AG09319 (cell line): ENCODE measurements around the gene B3GALNT1.
A peak's percentile ranks its signal among the peaks of the same experiment; 100 is the strongest.
"Not testable (repeated sequence)": the region's sequence is repeated elsewhere in the genome, so short reads cannot be mapped to it uniquely, and the experiment has no call there.

Experiments
- DNase-seq: peaks from one replicate; pipeline ENCODE4 v3.0.0-alpha.2; 2010; ENCODE audit warnings: low read depth; ENCODE audit errors: extremely low read depth
- TF ChIP-seq, protein P1 (sequence below): IDR thresholded peaks from 2 replicates; pipeline ENCODE4 v1.5.1; 2011; ENCODE audit warnings: low read depth, mild to moderate bottlenecking, inconsistent platforms, low read length, moderate library complexity

Gene B3GALNT1

GRCh38 chr3:161049683-161050248 is 55.4 kb downstream of the B3GALNT1 start:
- TF ChIP-seq, protein P1, sequence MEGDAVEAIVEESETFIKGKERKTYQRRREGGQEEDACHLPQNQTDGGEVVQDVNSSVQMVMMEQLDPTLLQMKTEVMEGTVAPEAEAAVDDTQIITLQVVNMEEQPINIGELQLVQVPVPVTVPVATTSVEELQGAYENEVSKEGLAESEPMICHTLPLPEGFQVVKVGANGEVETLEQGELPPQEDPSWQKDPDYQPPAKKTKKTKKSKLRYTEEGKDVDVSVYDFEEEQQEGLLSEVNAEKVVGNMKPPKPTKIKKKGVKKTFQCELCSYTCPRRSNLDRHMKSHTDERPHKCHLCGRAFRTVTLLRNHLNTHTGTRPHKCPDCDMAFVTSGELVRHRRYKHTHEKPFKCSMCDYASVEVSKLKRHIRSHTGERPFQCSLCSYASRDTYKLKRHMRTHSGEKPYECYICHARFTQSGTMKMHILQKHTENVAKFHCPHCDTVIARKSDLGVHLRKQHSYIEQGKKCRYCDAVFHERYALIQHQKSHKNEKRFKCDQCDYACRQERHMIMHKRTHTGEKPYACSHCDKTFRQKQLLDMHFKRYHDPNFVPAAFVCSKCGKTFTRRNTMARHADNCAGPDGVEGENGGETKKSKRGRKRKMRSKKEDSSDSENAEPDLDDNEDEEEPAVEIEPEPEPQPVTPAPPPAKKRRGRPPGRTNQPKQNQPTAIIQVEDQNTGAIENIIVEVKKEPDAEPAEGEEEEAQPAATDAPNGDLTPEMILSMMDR = no peak
- no peak for DNase-seq

- DNase-seq = no peak
- TF ChIP-seq, protein P1 = no peak
Measured at GRCh38 chr3:161043336-161044035, 61.7 kb downstream of the B3GALNT1 start.

- TF ChIP-seq, protein P1 = no peak
- DNase-seq = no peak
Measured at GRCh38 chr3:161042023-161042501, 63.1 kb downstream of the B3GALNT1 start.

GRCh38 chr3:161038725-161039124 is 66.4 kb downstream of the B3GALNT1 start:
- no peak for DNase-seq
- TF ChIP-seq, protein P1 = no peak

- DNase-seq = peak; percentile 66
- TF ChIP-seq, protein P1 = no peak
Measured at GRCh38 chr3:161035711-161036110, 69.4 kb downstream of the B3GALNT1 start.

DNA sequence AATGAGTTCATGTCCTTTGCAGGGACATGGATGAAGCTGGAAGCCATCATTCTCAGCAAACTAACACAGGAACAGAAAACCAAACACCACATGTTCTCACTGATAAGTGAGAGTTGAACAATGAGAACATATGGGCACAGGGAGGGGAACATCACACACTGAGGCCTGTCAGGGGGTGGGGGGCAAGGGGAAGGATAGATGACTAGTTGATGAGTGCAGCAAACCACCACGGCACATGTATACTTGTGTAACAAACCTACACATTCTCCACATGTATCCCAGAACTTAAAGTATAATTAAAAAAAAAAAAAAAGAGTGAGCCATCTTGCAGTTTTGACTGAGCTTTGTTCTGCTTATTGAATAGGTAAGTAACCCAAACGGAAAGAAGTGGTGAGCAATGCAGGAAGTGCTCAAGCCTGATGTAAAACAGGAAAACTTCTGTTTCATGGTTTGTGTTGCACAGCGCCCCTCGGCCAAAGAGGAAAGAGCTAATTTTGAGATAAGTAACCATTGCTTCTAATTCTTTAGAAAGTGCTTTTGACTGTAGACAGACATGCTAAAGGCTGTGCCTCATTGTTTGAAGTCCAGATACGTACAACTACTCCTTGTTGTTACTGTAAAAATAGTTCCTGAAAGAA is 70.1 kb downstream of the B3GALNT1 start:
- not testable (repeated sequence) for DNase-seq
